Endothelial cell of umbilical vein (primary cell): ENCODE measurements around the gene KRTAP5-6. TPM values are rescaled to one million over a fixed set of nuclear protein-coding genes. Genes with fewer than 3 reads are reported as not detected.

ENCODE experiments used
- BruUV-seq: library from RNA; stranded (reverse); fragments of 400-500 nt; replicated peaks from 2 replicates; lab custom pipeline; 2021; lab: Mats Ljungman, UMichigan
- CTCF ChIA-PET: fragments of 300-600, 350-600 bp; sonication (Branson Sonifier 250); formaldehyde crosslinking; loops from one replicate; lab custom pipeline; 2021; ENCODE audit warnings: antibody characterized with exemption, inconsistent platforms; lab: Charles Lee
- POLR2A ChIA-PET: fragments of 300-600, 350-600 bp; sonication (Branson Sonifier 250); formaldehyde crosslinking; loops from one replicate; lab custom pipeline; 2021; ENCODE audit warnings: antibody characterized with exemption, inconsistent platforms; lab: Charles Lee
- DNase-seq: peaks from one replicate; pipeline ENCODE4 v3.0.0-alpha.2; 2011; ENCODE audit warnings: low read depth, low spot score
- FAIRE-seq: peaks from 2 replicates; lab custom pipeline; 2011; peaks lifted over from hg19 to GRCh38; lab: Jason Lieb, UNC
- H2AFZ ChIP-seq: 2 replicates; pipeline ENCODE4 v1.6.0; 2012; ENCODE audit warnings: low read depth, low read length, control low read depth, inconsistent platforms
- H3K27ac ChIP-seq: 2 replicates; pipeline ENCODE4 v1.5.1; 2011; ENCODE audit warnings: low read depth, mild to moderate bottlenecking, control low read depth, low read length, moderate library complexity; ENCODE audit not compliant: insufficient read depth
- H3K27me3 ChIP-seq, 2 experiments: 2 replicates each; pipeline versions ENCODE4 v1.6.0 to v1.6.1; 2011; ENCODE audit warnings: low read length in 2 of 2, mixed read lengths in 1 of 2; ENCODE audit not compliant: control insufficient read depth in 2 of 2, insufficient read depth in 2 of 2
- H3K36me3 ChIP-seq, 2 experiments: 2 replicates in 1 of 2; 3 replicates in 1 of 2; pipeline ENCODE4 v1.5.1; 2011; ENCODE audit warnings: low read length in 2 of 2, mild to moderate bottlenecking in 1 of 2, moderate library complexity in 1 of 2; ENCODE audit not compliant: control insufficient read depth in 2 of 2, insufficient read depth in 2 of 2; ENCODE audit errors: extremely low read depth in 1 of 2
- H3K4me1 ChIP-seq: 3 replicates; pipeline ENCODE4 v1.5.1; 2011; ENCODE audit warnings: mild to moderate bottlenecking, low read length; ENCODE audit not compliant: control insufficient read depth, insufficient read depth; ENCODE audit errors: extremely low read depth
- H3K4me2 ChIP-seq: 2 replicates; pipeline ENCODE4 v1.6.1; 2011; ENCODE audit warnings: low read length, control low read depth, mixed read lengths; ENCODE audit not compliant: insufficient read depth
- H3K4me3 ChIP-seq, 3 experiments: fragments of 200-600 bp in 1 of 3; sonication (generic), shearing (Covaris generic) in 1 of 3; replicated peaks in 1 of 3; 2 replicates each; pipeline ENCODE4 v1.5.1; 2011 to 2016; ENCODE audit warnings: control low read depth in 3 of 3, low read length in 3 of 3, mild to moderate bottlenecking in 2 of 3, inconsistent platforms in 1 of 3, low read depth in 1 of 3, moderate library complexity in 1 of 3; ENCODE audit not compliant: insufficient read depth in 1 of 3
- H3K79me2 ChIP-seq: 2 replicates; pipeline ENCODE4 v1.6.0; 2012; ENCODE audit warnings: low read length, inconsistent platforms; ENCODE audit not compliant: control insufficient read depth, insufficient read depth
- H3K9ac ChIP-seq: replicated peaks from 2 replicates; pipeline ENCODE3; 2011; ENCODE audit warnings: low read length, control low read depth; ENCODE audit not compliant: insufficient read depth; ENCODE audit errors: extremely low read depth
- H3K9me1 ChIP-seq: replicated peaks from 3 replicates; pipeline ENCODE4 v1.6.0; 2011; ENCODE audit warnings: mild to moderate bottlenecking, low read length; ENCODE audit not compliant: control insufficient read depth, insufficient read depth; ENCODE audit errors: extremely low read depth
- H3K9me3 ChIP-seq: replicated peaks from 2 replicates; pipeline ENCODE4 v1.5.1; 2012; ENCODE audit warnings: low read length, inconsistent platforms; ENCODE audit not compliant: control insufficient read depth, insufficient read depth
- H4K20me1 ChIP-seq: replicated peaks from 2 replicates; pipeline ENCODE3; 2011; ENCODE audit warnings: mild to moderate bottlenecking, low read length; ENCODE audit not compliant: control insufficient read depth, insufficient read depth; ENCODE audit errors: extremely low read depth
- EZH2 ChIP-seq: IDR thresholded peaks from 2 replicates; pipeline ENCODE4 v1.6.1; 2012; ENCODE audit warnings: borderline replicate concordance, low read depth, mild to moderate bottlenecking, moderate library complexity, low read length, inconsistent platforms; ENCODE audit not compliant: severe bottlenecking
- FOS ChIP-seq: IDR thresholded peaks from 2 replicates; pipeline ENCODE4 v1.6.1; 2011; ENCODE audit warnings: mild to moderate bottlenecking, low read length, moderate library complexity, borderline replicate concordance; ENCODE audit not compliant: insufficient read depth
- GATA2 ChIP-seq: IDR thresholded peaks from 2 replicates; pipeline ENCODE4 v1.7.0; 2011; ENCODE audit warnings: low read depth, mild to moderate bottlenecking, moderate library complexity, mixed read lengths, low read length; ENCODE audit not compliant: insufficient read length, insufficient read depth
- JUN ChIP-seq: IDR thresholded peaks from 2 replicates; pipeline ENCODE4 v1.6.1; 2011; ENCODE audit warnings: borderline replicate concordance, low read depth; ENCODE audit not compliant: insufficient read length, insufficient read depth
- MYC ChIP-seq: IDR thresholded peaks from one replicate; pipeline ENCODE4 v1.6.1; 2011; ENCODE audit warnings: mild to moderate bottlenecking, low read depth, low read length
- POLR2A ChIP-seq: IDR thresholded peaks from 2 replicates; pipeline ENCODE4 v1.6.1; 2012; ENCODE audit warnings: low read depth, mild to moderate bottlenecking, control low read depth, low read length
- POLR2AphosphoS5 ChIP-seq: IDR thresholded peaks from 2 replicates; pipeline ENCODE4 v1.6.1; 2012; ENCODE audit warnings: low read depth, mild to moderate bottlenecking, control low read depth, low read length, moderate library complexity; ENCODE audit not compliant: insufficient read depth
- dilution Hi-C: fragments of 300-500 bp; cut with MboI; formaldehyde crosslinking; loops from one replicate; pipeline ENCODE4 v1.15.0; 2019; ENCODE audit warnings: low sequenced_read_pairs; ENCODE audit not compliant: extremely low pct_ligation_motif_present
- intact Hi-C: fragments of 100-400 bp; cut with micrococcal nuclease; formaldehyde crosslinking; loops from one replicate; pipeline ENCODE4 v1.10.0; 2022
- polyA plus RNA-seq, 4 experiments: library from polyadenylated mRNA; depleted of rRNA in 3 of 4; stranded (reverse) in 3 of 4; unstranded in 1 of 4; fragments of >200 nt; gene quantifications; 2 replicates each; pipeline versions ENCODE4 v1.2.1 to v1.2.3, GENCODE V29; 2011 to 2012; ENCODE audit warnings: missing spikeins in 1 of 4
- total RNA-seq: library from RNA; stranded (reverse); gene quantifications from 2 replicates; pipeline ENCODE4 v1.2.3, GENCODE V29; 2021
- TF ChIP-seq, protein P1 (sequence below): IDR thresholded peaks from 2 replicates; pipeline ENCODE4 v1.6.1; 2011; ENCODE audit not compliant: insufficient read depth, insufficient read length
- TF ChIP-seq, protein P2 (sequence below), 2 donors: IDR thresholded peaks; 1 replicate in 1 of 2; 2 replicates in 1 of 2; pipeline ENCODE4 v1.5.1; 2011; ENCODE audit warnings: low read length in 2 of 2, mild to moderate bottlenecking in 2 of 2, moderate library complexity in 2 of 2, control low read depth in 1 of 2, inconsistent platforms in 1 of 2, low read depth in 1 of 2; ENCODE audit not compliant: insufficient read depth in 1 of 2; ENCODE audit errors: extremely low read depth in 1 of 2

Gene KRTAP5-6
- total and polyA plus RNA-seq, 2 donors (not counting 3 experiments of a cell fraction or from before 2014, with no cell fraction given), result not detected

- no peak overlapping the region for H3K27ac ChIP-seq
- H3K36me3 ChIP-seq, result no peaks in the 10 kb centered on the region
- H3K4me2 ChIP-seq, result no peak overlapping the region
- H3K79me2 ChIP-seq, result no peaks in the 10 kb centered on the region
- intact Hi-C loops (no loop called here), dilution Hi-C loops (no loop called here)
- ChIA-PET CTCF (interaction anchor here (1.2 to 2.3 kb wide), 2 partner anchors 19 to 22 kb away, joined by 5 to 8 read pairs; no protein-coding TSS in a partner anchor), POLR2A (no interaction called here)
- no peaks in the 10 kb centered on the region for H3K4me1 ChIP-seq
- no peaks in the 10 kb centered on the region for H3K9me1 ChIP-seq
- no peaks in the 10 kb centered on the region for H3K9me3 ChIP-seq
- no peak overlapping the region for H2AFZ ChIP-seq
- FAIRE-seq, result no peak
- TF ChIP-seq, protein P1, sequence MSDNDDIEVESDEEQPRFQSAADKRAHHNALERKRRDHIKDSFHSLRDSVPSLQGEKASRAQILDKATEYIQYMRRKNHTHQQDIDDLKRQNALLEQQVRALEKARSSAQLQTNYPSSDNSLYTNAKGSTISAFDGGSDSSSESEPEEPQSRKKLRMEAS, result no peak
- TF ChIP-seq EZH2, result no peak
- no peak for TF ChIP-seq POLR2A
- TF ChIP-seq GATA2, result no peak
- no peak for TF ChIP-seq MYC
- TF ChIP-seq POLR2AphosphoS5, result no peak
- TF ChIP-seq, protein P2, sequence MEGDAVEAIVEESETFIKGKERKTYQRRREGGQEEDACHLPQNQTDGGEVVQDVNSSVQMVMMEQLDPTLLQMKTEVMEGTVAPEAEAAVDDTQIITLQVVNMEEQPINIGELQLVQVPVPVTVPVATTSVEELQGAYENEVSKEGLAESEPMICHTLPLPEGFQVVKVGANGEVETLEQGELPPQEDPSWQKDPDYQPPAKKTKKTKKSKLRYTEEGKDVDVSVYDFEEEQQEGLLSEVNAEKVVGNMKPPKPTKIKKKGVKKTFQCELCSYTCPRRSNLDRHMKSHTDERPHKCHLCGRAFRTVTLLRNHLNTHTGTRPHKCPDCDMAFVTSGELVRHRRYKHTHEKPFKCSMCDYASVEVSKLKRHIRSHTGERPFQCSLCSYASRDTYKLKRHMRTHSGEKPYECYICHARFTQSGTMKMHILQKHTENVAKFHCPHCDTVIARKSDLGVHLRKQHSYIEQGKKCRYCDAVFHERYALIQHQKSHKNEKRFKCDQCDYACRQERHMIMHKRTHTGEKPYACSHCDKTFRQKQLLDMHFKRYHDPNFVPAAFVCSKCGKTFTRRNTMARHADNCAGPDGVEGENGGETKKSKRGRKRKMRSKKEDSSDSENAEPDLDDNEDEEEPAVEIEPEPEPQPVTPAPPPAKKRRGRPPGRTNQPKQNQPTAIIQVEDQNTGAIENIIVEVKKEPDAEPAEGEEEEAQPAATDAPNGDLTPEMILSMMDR (IDR thresholded peaks at IDR 0.05; ENCODE audit: extremely low read depth in 1 of 2, insufficient read depth in 1 of 2, low read depth in 1 of 2, low read length in 2 of 2), result no peak
- no peak for TF ChIP-seq JUN
- TF ChIP-seq FOS, result no peak
- no TSS peak for BruUV-seq
- H4K20me1 ChIP-seq, result no peaks in the 10 kb centered on the region
- no peak overlapping the region for H3K4me3 ChIP-seq
- H3K9ac ChIP-seq, result no peak overlapping the region
- DNase-seq, result no peak
- peaks cover 19 to 20% of the 10 kb centered on the region in 2 experiments for H3K27me3 ChIP-seq
Observed at GRCh38 chr11:1671658-1672057, 25.3 kb upstream of the KRTAP5-6 start.
